K562 (cell line): ENCODE data around the gene DKKL1. TPM values are rescaled to one million over a fixed set of nuclear protein-coding genes. Genes with fewer than 3 reads are reported as not detected.

ENCODE experiments used
- ATAC-seq: fragments of 200-7000 bp; cut with Tn5 transposase; 3 replicates; pipeline ENCODE4 v1.9.1; 2020; ENCODE audit warnings: moderate library complexity
- BruUV-seq: library from RNA; stranded (reverse); fragments of 400-500 nt; replicated peaks from 2 replicates; lab custom pipeline; 2021; lab: Mats Ljungman, UMichigan
- CTCF ChIA-PET: fragments of 300-600 bp; formaldehyde crosslinking; extraction: SDS; loops from one replicate; lab custom pipeline; 2021; ENCODE audit warnings: low intra/inter-chr PET ratio; lab: Yijun Ruan, JAX
- POLR2A ChIA-PET: fragments of 300-600, 350-650 bp; sonication (Branson Sonifier 250); formaldehyde crosslinking; extraction: SDS; loops from one replicate; lab custom pipeline; 2021; ENCODE audit warnings: antibody characterized with exemption, inconsistent platforms; lab: Yijun Ruan, JAX
- DNase-seq, 4 experiments: peaks; one replicate each; pipeline versions ENCODE4 v3.0.0 to v3.0.0-alpha.2; 2011 to 2018; ENCODE audit warnings: low spot score in 3 of 4, mixed read lengths in 3 of 4; ENCODE audit errors: extremely low read depth in 1 of 4
- FAIRE-seq: peaks from 2 replicates; lab custom pipeline; 2011; peaks lifted over from hg19 to GRCh38; lab: Jason Lieb, UNC
- H2AFZ ChIP-seq: 2 replicates; pipeline ENCODE4 v1.6.0; 2011; ENCODE audit warnings: low read depth, low read length, control low read depth, inconsistent platforms
- H3K27ac ChIP-seq: fragments of 200-600 bp; 3 replicates; pipeline ENCODE4 v1.8.0; 2011; ENCODE audit warnings: low read depth, mild to moderate bottlenecking, control low read depth, inconsistent platforms, low read length, moderate library complexity, mixed read lengths; ENCODE audit errors: extremely low read depth
- H3K27me3 ChIP-seq, 2 experiments: fragments of 300-600 bp in 1 of 2; 2 replicates in 1 of 2; 3 replicates in 1 of 2; pipeline versions ENCODE4 v1.6.0 to v1.8.0; 2011; ENCODE audit warnings: inconsistent platforms in 2 of 2, low read length in 2 of 2, mild to moderate bottlenecking in 1 of 2, mixed read lengths in 1 of 2, moderate library complexity in 1 of 2; ENCODE audit not compliant: control insufficient read depth in 2 of 2, insufficient read depth in 2 of 2
- H3K36me3 ChIP-seq: fragments of 300-600 bp; 3 replicates; pipeline ENCODE4 v1.8.0; 2011; ENCODE audit warnings: mild to moderate bottlenecking, low read length, inconsistent platforms; ENCODE audit not compliant: control insufficient read depth, insufficient read depth
- H3K4me1 ChIP-seq, 2 experiments: fragments of 200-600 bp in 1 of 2; replicated peaks in 1 of 2; 2 replicates in 1 of 2; 3 replicates in 1 of 2; pipeline versions ENCODE4 v1.5.1 to v1.8.0; 2011; ENCODE audit warnings: inconsistent platforms in 2 of 2, low read length in 2 of 2, mild to moderate bottlenecking in 1 of 2, mixed read lengths in 1 of 2, moderate library complexity in 1 of 2; ENCODE audit not compliant: control insufficient read depth in 2 of 2, insufficient read depth in 2 of 2
- H3K4me2 ChIP-seq: 2 replicates; pipeline ENCODE4 v1.6.1; 2011; ENCODE audit warnings: low read length, control low read depth, inconsistent platforms, mixed read lengths; ENCODE audit not compliant: insufficient read depth
- H3K4me3 ChIP-seq: fragments of 200-600 bp; sonication (generic), shearing (Covaris generic); 2 replicates; pipeline ENCODE4 v1.5.1; 2016; ENCODE audit warnings: control low read depth, inconsistent platforms
- H3K79me2 ChIP-seq: fragments of 200-600 bp; 3 replicates; pipeline ENCODE4 v1.8.0; 2011; ENCODE audit warnings: low read length, inconsistent platforms; ENCODE audit not compliant: control insufficient read depth, insufficient read depth
- H3K9ac ChIP-seq, 2 experiments: 2 replicates each; pipeline versions ENCODE4 v1.6.0 to v1.6.1; 2011; ENCODE audit warnings: low read depth in 2 of 2, low read length in 2 of 2, control low read depth in 1 of 2, inconsistent platforms in 1 of 2, mild to moderate bottlenecking in 1 of 2, mixed read lengths in 1 of 2; ENCODE audit not compliant: insufficient read depth in 1 of 2
- H3K9me1 ChIP-seq: one replicate; pipeline ENCODE4 v1.6.0; 2011; ENCODE audit warnings: inconsistent platforms, mild to moderate bottlenecking, low read length, moderate library complexity; ENCODE audit not compliant: control insufficient read depth, insufficient read depth
- H3K9me3 ChIP-seq: replicated peaks from 2 replicates; pipeline ENCODE4 v1.5.1; 2011; ENCODE audit warnings: low read depth, low read length, inconsistent platforms; ENCODE audit not compliant: control insufficient read depth, insufficient read depth
- H4K20me1 ChIP-seq: replicated peaks from 2 replicates; pipeline ENCODE4 v1.6.1; 2011; ENCODE audit warnings: low read length, inconsistent platforms, mixed read lengths; ENCODE audit not compliant: control insufficient read depth, insufficient read depth
- HDAC1 ChIP-seq, 2 experiments: fragments of 450-650 bp; IDR thresholded peaks; 2 replicates each; pipeline ENCODE4 v1.6.1; 2016 to 2017; ENCODE audit warnings: inconsistent platforms in 1 of 2, mild to moderate bottlenecking in 1 of 2, moderate library complexity in 1 of 2
- KDM1A ChIP-seq, 2 experiments: fragments of 450-650 bp; IDR thresholded peaks; 2 replicates each; pipeline ENCODE4 v1.6.1; 2016; ENCODE audit warnings: mild to moderate bottlenecking in 2 of 2
- ZFP30 ChIP-seq: fragments of 250-450 bp; sonication (Bioruptor Pico); IDR thresholded peaks from 2 replicates; pipeline ENCODE4 v1.8.0; 2022; ENCODE audit warnings: moderate library complexity, mild to moderate bottlenecking, inconsistent platforms, borderline replicate concordance
- ZNF764 ChIP-seq: fragments of 250-450 bp; sonication (Bioruptor Pico); IDR thresholded peaks from 2 replicates; pipeline ENCODE4 v1.4.0; 2020; ENCODE audit warnings: low read depth, mild to moderate bottlenecking, moderate library complexity
- ZNF830 ChIP-seq: fragments of 250-450 bp; sonication (Bioruptor Pico); IDR thresholded peaks from 2 replicates; pipeline ENCODE4 v1.5.0; 2021; ENCODE audit warnings: mild to moderate bottlenecking
- WGBS: fragments of 100-300 bp; shearing (Covaris generic); methylation state at CpG from one replicate; pipeline ENCODE4 v1.1.6; 2016; ENCODE audit warnings: low coverage, mixed read lengths; ENCODE audit not compliant: insufficient coverage; ENCODE audit errors: missing lambda C conversion rate; 5-methylcytosine and 5-hydroxymethylcytosine counted together
- in situ Hi-C: fragments of 300-500 bp; cut with MboI; formaldehyde crosslinking; loops from 4 replicates; pipeline ENCODE4 v1.15.0; 2018; ENCODE audit warnings: inconsistent platforms, mixed read lengths
- intact Hi-C: fragments of 100-400 bp; cut with micrococcal nuclease; formaldehyde crosslinking; loops from 2 replicates; pipeline ENCODE4 v1.14.2; 2022
- polyA plus RNA-seq, 8 experiments: library from polyadenylated mRNA; depleted of rRNA in 4 of 8; stranded (reverse) in 5 of 8; unstranded in 3 of 8; fragments of >200 nt; fragmentation: Nextera tagmentation in 2 of 8; fragmentation: Illumina TruSeq in 1 of 8; extraction: Ambion mirVana in 2 of 8; extraction: Trizol in 1 of 8; gene quantifications; 2 replicates each; pipeline versions ENCODE4 v1.2.1 to v1.2.3, GENCODE V29; 2011 to 2014; ENCODE audit warnings: inconsistent platforms in 1 of 8, missing spikeins in 1 of 8
- total RNA-seq, 7 experiments: library from RNA; depleted of rRNA in 6 of 7; stranded (reverse); fragments of >200 nt in 6 of 7; fragmentation: Illumina TruSeq in 2 of 7; extraction: Trizol in 2 of 7; gene quantifications; 2 replicates each; pipeline versions ENCODE4 v1.2.1 to v1.2.3, GENCODE V29; 2011 to 2021; ENCODE audit warnings: low replicate concordance in 1 of 7
- TF ChIP-seq, protein P1 (sequence below), 2 experiments: fragments of 450-650 bp; IDR thresholded peaks; 2 replicates each; pipeline ENCODE4 v1.6.1; 2016
- TF ChIP-seq, protein P2 (sequence below): IDR thresholded peaks from 2 replicates; pipeline ENCODE4 v1.6.1; 2016; ENCODE audit warnings: missing genetic modification characterization, missing compliant biosample characterization

DKKL1 gene
- total and polyA plus RNA-seq, 9 of the 15 experiments (the other 6 are each of a cell fraction or from before 2014, with no cell fraction given), result 0.15 to 1.7 (median 0.52) TPM

DNA sequence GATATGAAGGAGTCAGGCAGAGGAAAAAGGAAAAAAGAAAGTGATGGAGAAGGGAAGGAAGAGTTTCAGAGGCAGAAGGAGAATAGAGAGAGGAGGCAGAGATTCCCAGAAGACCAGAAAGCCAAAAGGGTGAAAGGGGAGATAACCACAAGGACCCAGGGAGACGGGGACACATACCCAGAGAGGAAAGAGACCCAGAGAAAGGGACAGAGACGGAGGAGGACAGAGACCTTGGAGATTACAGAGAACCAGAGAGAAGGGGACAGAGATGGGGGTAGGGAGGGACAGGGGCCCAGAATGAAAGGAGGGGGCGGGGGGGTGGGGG lies 58.2 kb downstream of the DKKL1 start:
- no TSS peak for BruUV-seq
- ATAC-seq (no peak), FAIRE-seq (no peak), DNase-seq (no peak)
- CTCF ChIA-PET, result no interaction called here
- H4K20me1 ChIP-seq, result no peaks in the 10 kb centered on the region
- intact Hi-C loops (loop anchor here (2.0 kb wide), 1 partner anchor 21 kb away; no protein-coding TSS in a partner anchor), in situ Hi-C loops (no loop called here)
- no peaks in the 10 kb centered on the region for H3K79me2 ChIP-seq
- no peak overlapping the region for H3K4me3 ChIP-seq
- H3K27me3 ChIP-seq, result no peaks in the 10 kb centered on the region
- no peaks in the 10 kb centered on the region for H3K9me1 ChIP-seq
- no peak overlapping the region for H3K9ac ChIP-seq
- peaks cover 44 to 54% of the 10 kb centered on the region in 2 experiments for H3K4me1 ChIP-seq
- peak in 1 of 2 experiments; percentile 11; a peak in 1 of 4 replicates for TF ChIP-seq HDAC1 (IDR thresholded peaks at IDR 0.05)
- TF ChIP-seq ZFP30 (CRISPR knock-in tag), result no peak
- TF ChIP-seq, protein P1, sequence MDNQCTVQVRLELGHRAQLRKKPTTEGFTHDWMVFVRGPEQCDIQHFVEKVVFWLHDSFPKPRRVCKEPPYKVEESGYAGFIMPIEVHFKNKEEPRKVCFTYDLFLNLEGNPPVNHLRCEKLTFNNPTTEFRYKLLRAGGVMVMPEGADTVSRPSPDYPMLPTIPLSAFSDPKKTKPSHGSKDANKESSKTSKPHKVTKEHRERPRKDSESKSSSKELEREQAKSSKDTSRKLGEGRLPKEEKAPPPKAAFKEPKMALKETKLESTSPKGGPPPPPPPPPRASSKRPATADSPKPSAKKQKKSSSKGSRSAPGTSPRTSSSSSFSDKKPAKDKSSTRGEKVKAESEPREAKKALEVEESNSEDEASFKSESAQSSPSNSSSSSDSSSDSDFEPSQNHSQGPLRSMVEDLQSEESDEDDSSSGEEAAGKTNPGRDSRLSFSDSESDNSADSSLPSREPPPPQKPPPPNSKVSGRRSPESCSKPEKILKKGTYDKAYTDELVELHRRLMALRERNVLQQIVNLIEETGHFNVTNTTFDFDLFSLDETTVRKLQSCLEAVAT (IDR thresholded peaks at IDR 0.05), result peak in 1 of 2 experiments; percentile 31; a peak in 1 of 4 replicates
- TF ChIP-seq ZNF830 (CRISPR knock-in tag), result no peak
- no peak for TF ChIP-seq ZNF764 (CRISPR knock-in tag)
- TF ChIP-seq KDM1A (IDR thresholded peaks at IDR 0.05), result 0 out of 4 replicates have a peak, but pooled peaks of 1 of the 2 experiments have one; percentile 3
- TF ChIP-seq, protein P2, sequence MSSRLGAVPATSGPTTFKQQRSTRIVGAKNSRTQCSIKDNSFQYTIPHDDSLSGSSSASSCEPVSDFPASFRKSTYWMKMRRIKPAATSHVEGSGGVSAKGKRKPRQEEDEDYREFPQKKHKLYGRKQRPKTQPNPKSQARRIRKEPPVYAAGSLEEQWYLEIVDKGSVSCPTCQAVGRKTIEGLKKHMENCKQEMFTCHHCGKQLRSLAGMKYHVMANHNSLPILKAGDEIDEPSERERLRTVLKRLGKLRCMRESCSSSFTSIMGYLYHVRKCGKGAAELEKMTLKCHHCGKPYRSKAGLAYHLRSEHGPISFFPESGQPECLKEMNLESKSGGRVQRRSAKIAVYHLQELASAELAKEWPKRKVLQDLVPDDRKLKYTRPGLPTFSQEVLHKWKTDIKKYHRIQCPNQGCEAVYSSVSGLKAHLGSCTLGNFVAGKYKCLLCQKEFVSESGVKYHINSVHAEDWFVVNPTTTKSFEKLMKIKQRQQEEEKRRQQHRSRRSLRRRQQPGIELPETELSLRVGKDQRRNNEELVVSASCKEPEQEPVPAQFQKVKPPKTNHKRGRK (tag), result peak; percentile 87
- POLR2A ChIA-PET, result interaction anchor here (1.0 to 1.2 kb wide), 2 partner anchors 10 to 14 kb away, joined by 4 to 5 read pairs; no protein-coding TSS in a partner anchor
- no peak overlapping the region for H3K27ac ChIP-seq
- no CpG with 5 or more reads among the region's 3 CpGs for WGBS
- H2AFZ ChIP-seq, result no peak overlapping the region
- H3K4me2 ChIP-seq, result peak overlapping the region; percentile 75
- H3K9me3 ChIP-seq, result no peaks in the 10 kb centered on the region
- H3K36me3 ChIP-seq, result no peaks in the 10 kb centered on the region
